Type B pancreatic cell (in vitro differentiated cells): ENCODE data around the gene PLCD3. TPM values are rescaled to one million over a fixed set of nuclear protein-coding genes. Genes with fewer than 3 reads are reported as not detected.

Experiments used
- DNase-seq: peaks from one replicate; pipeline ENCODE4 v3.0.0; 2021; ENCODE audit warnings: mixed read lengths; ENCODE audit not compliant: unreplicated experiment; ENCODE audit errors: extremely low spot score
- H3K27ac Mint-ChIP-seq: 2 replicates; pipeline ENCODE4 v1.8.0; 2021; ENCODE audit warnings: mild to moderate bottlenecking, mixed read lengths
- H3K27me3 Mint-ChIP-seq: 2 replicates; pipeline ENCODE4 v1.8.0; 2021; ENCODE audit warnings: mixed read lengths
- H3K36me3 Mint-ChIP-seq: 2 replicates; pipeline ENCODE4 v1.8.0; 2021; ENCODE audit warnings: mixed read lengths
- H3K4me1 Mint-ChIP-seq: one replicate; pipeline ENCODE4 v1.8.0; 2021; ENCODE audit warnings: mixed read lengths; ENCODE audit not compliant: unreplicated experiment
- H3K4me3 Mint-ChIP-seq: 2 replicates; pipeline ENCODE4 v1.8.0; 2021; ENCODE audit warnings: mild to moderate bottlenecking, mixed read lengths
- H3K9me3 Mint-ChIP-seq: 2 replicates; pipeline ENCODE4 v1.8.0; 2021; ENCODE audit warnings: mixed read lengths
- CTCF ChIP-seq: fragments of 200-600 bp; sonication (generic); conservative IDR thresholded peaks from 2 replicates; pipeline ENCODE4 v1.5.0; 2021; ENCODE audit warnings: antibody characterized with exemption, mild to moderate bottlenecking
- total RNA-seq: library from RNA; stranded (reverse); gene quantifications from 2 replicates; pipeline ENCODE4 v1.2.1, GENCODE V29; 2021; ENCODE audit warnings: low replicate concordance

Gene PLCD3
- total RNA-seq, 1 donor from 2014 or later = 45.8 TPM

GRCh38 chr17:45107293-45108010 is 24.9 kb downstream of the PLCD3 start:
- no peaks in the 10 kb centered on the region for H3K27me3 Mint-ChIP-seq

GRCh38 chr17:45106582-45106981 is 25.7 kb downstream of the PLCD3 start:
- Mint-ChIP-seq H3K36me3 (peaks cover 16% of the 10 kb centered on the region), H3K27me3 (no peaks in the 10 kb centered on the region), H3K27ac (no peak overlapping the region), H3K4me1 (peaks cover 16% of the 10 kb centered on the region), H3K9me3 (no peaks in the 10 kb centered on the region), H3K4me3 (no peak overlapping the region)
- DNase-seq = no peak
- TF ChIP-seq CTCF = no peak

More at GRCh38 chr17:45107293-45108010, 24.9 kb downstream of the PLCD3 start:
- no peak for TF ChIP-seq CTCF
- Mint-ChIP-seq H3K4me3 (no peak overlapping the region), H3K4me1 (peaks cover 8% of the 10 kb centered on the region), H3K9me3 (no peaks in the 10 kb centered on the region), H3K27ac (no peak overlapping the region), H3K36me3 (peaks cover 10% of the 10 kb centered on the region)
- no peak for DNase-seq

- DNase-seq = no peak
- H3K4me3 Mint-ChIP-seq = no peak overlapping the region
- H3K9me3 Mint-ChIP-seq = no peaks in the 10 kb centered on the region
- H3K36me3 Mint-ChIP-seq = peaks cover 17% of the 10 kb centered on the region
- no peak overlapping the region for H3K27ac Mint-ChIP-seq
- no peak for TF ChIP-seq CTCF
- H3K27me3 Mint-ChIP-seq = no peaks in the 10 kb centered on the region
- H3K4me1 Mint-ChIP-seq = peaks cover 16% of the 10 kb centered on the region
Measured at GRCh38 chr17:45106096-45106495, 26.2 kb downstream of the PLCD3 start.

- Mint-ChIP-seq H3K27ac (no peak overlapping the region), H3K4me3 (no peak overlapping the region), H3K4me1 (peaks cover 16% of the 10 kb centered on the region), H3K27me3 (no peaks in the 10 kb centered on the region), H3K9me3 (no peaks in the 10 kb centered on the region), H3K36me3 (peaks cover 17% of the 10 kb centered on the region)
- no peak for DNase-seq
- TF ChIP-seq CTCF = no peak
Measured at GRCh38 chr17:45104907-45105624, 27.2 kb downstream of the PLCD3 start.

GRCh38 chr17:45104497-45104896 is 27.8 kb downstream of the PLCD3 start:
- Mint-ChIP-seq H3K27me3 (no peaks in the 10 kb centered on the region), H3K4me3 (no peak overlapping the region), H3K36me3 (peaks cover 17% of the 10 kb centered on the region), H3K9me3 (no peaks in the 10 kb centered on the region), H3K27ac (no peak overlapping the region), H3K4me1 (peaks cover 16% of the 10 kb centered on the region)
- DNase-seq = no peak
- no peak for TF ChIP-seq CTCF
